Calu3 (cell line): ENCODE results near the gene TSPAN18. TPM values are rescaled to one million over a fixed set of nuclear protein-coding genes. Genes with fewer than 3 reads are reported as not detected.

Experiments used
- BruUV-seq: library from RNA; stranded (reverse); fragments of 400-500 nt; replicated peaks from 2 replicates; lab custom pipeline; 2021; lab: Mats Ljungman, UMichigan
- CTCF ChIA-PET: fragments of 300-600 bp; sonication (Branson Sonifier 250); formaldehyde crosslinking; loops from one replicate; lab custom pipeline; 2022; ENCODE audit warnings: antibody characterized with exemption; lab: Charles Lee
- DNase-seq: peaks from one replicate; pipeline ENCODE4 v3.0.0; 2022
- H3K27ac Mint-ChIP-seq: one replicate; pipeline ENCODE4 v1.8.0; 2022; ENCODE audit warnings: mixed read lengths; ENCODE audit not compliant: unreplicated experiment
- H3K27me3 Mint-ChIP-seq: one replicate; pipeline ENCODE4 v1.8.0; 2022; ENCODE audit warnings: mixed read lengths; ENCODE audit not compliant: unreplicated experiment
- H3K36me3 Mint-ChIP-seq: one replicate; pipeline ENCODE4 v1.8.0; 2022; ENCODE audit warnings: mild to moderate bottlenecking, moderate library complexity, mixed read lengths; ENCODE audit not compliant: insufficient read depth, unreplicated experiment
- H3K4me1 Mint-ChIP-seq: one replicate; pipeline ENCODE4 v1.8.0; 2022; ENCODE audit warnings: mild to moderate bottlenecking, low read depth, mixed read lengths; ENCODE audit not compliant: unreplicated experiment
- H3K4me3 Mint-ChIP-seq: one replicate; pipeline ENCODE4 v1.8.0; 2022; ENCODE audit warnings: mild to moderate bottlenecking, low read depth, moderate library complexity, mixed read lengths; ENCODE audit not compliant: unreplicated experiment
- H3K9me3 Mint-ChIP-seq: one replicate; pipeline ENCODE4 v1.8.0; 2022; ENCODE audit warnings: low read depth, mixed read lengths; ENCODE audit not compliant: unreplicated experiment
- CTCF ChIP-seq: fragments of 200-600 bp; IDR thresholded peaks from one replicate; pipeline ENCODE4 v1.8.0; 2022; ENCODE audit warnings: antibody characterized with exemption; ENCODE audit not compliant: unreplicated experiment
- intact Hi-C: fragments of 100-400 bp; cut with micrococcal nuclease; formaldehyde crosslinking; loops from one replicate; pipeline ENCODE4 v1.10.0; 2022; ENCODE audit not compliant: unreplicated experiment
- total RNA-seq: library from RNA; stranded (reverse); gene quantifications from 2 replicates; pipeline ENCODE4 v1.2.3, GENCODE V29; 2022

Gene TSPAN18
- total RNA-seq, 1 experiment from 2014 or later: not detected

- DNase-seq: no peak
- BruUV-seq: no TSS peak
- Mint-ChIP-seq H3K27ac (no peak overlapping the region), H3K4me3 (no peak overlapping the region), H3K27me3 (peaks cover 75% of the 10 kb centered on the region), H3K9me3 (no peaks in the 10 kb centered on the region), H3K4me1 (no peaks in the 10 kb centered on the region), H3K36me3 (no peaks in the 10 kb centered on the region)
- CTCF ChIA-PET: interaction anchor here (1.2 kb wide), 1 partner anchor 16 kb away, joined by 3 read pairs; no protein-coding TSS in a partner anchor
- TF ChIP-seq CTCF: no peak
- intact Hi-C loops: no loop called here
These were observed 90.0 kb downstream of the TSPAN18 start for GRCh38 chr11:44816761-44817160.

DNA sequence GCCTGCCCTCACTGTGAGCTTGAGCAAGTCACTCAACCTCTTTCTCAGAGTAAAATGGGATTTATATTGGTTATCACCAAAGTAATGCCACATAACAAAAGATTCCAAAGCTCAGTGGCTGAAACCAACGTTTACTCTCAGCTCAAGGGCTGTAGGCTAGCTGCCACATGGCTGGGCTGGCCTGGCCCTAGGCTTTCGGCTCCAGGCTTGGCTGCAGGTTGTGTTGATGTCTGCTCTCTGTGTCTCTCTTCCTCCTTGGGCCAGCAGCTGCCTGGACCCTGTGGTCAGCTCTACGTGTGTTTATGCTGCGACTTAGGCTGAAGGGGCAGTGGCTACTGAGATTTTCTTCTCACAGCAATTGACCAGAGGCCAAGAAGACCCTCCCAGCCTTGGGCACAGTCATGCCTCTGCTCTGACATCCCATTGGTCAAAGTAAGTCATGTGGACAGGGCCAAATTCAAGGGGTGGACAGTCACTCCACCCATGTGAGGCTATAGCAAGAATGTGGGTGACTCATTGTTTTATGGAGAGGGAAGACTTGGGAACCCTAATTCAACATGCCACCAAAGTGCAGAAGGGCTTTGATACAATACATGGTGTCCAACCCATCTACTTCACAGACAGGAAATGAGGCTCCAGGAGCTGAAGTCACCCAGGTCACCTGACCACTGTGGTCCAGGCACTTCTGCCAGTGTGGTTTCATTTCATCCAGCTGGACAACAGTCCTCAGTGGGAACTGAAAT, 90.6 kb downstream of the TSPAN18 start:
- Mint-ChIP-seq H3K27ac (no peak overlapping the region), H3K4me1 (no peaks in the 10 kb centered on the region), H3K27me3 (peaks cover 75% of the 10 kb centered on the region), H3K4me3 (no peak overlapping the region), H3K36me3 (no peaks in the 10 kb centered on the region), H3K9me3 (no peaks in the 10 kb centered on the region)
- TF ChIP-seq CTCF: no peak
- intact Hi-C loops: no loop called here
- CTCF ChIA-PET: no interaction called here
- BruUV-seq: no TSS peak
- no peak for DNase-seq

- intact Hi-C loops: no loop called here
- Mint-ChIP-seq H3K27me3 (peaks cover 72% of the 10 kb centered on the region), H3K27ac (no peak overlapping the region), H3K36me3 (no peaks in the 10 kb centered on the region), H3K9me3 (peaks cover under 1% of the 10 kb centered on the region), H3K4me1 (no peaks in the 10 kb centered on the region), H3K4me3 (no peak overlapping the region)
- no TSS peak for BruUV-seq
- no peak for DNase-seq
- CTCF ChIA-PET: no interaction called here
- no peak for TF ChIP-seq CTCF
These were observed 91.3 kb downstream of the TSPAN18 start for GRCh38 chr11:44818110-44818509.

DNA sequence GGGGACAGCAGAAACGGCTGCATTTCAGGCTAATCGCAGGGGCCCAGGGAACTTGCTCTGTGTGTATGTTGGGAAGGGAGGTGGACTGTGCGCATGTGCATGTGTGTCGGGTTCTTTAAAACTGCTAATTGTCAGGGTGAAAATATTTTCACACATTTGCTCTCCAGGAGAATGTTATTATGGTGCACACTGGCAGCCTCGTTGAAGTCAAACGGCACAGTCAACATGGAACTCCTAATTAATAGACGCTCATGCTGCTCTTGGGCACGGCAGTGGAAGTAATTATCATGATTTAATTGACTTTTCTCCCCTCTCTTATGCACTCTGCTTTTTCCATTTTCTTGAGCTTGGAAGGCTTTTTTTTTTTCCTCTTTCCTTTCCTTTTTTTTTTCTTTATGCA, 92.6 kb downstream of the TSPAN18 start:
- Mint-ChIP-seq H3K4me1 (no peaks in the 10 kb centered on the region), H3K36me3 (no peaks in the 10 kb centered on the region), H3K9me3 (peaks cover 3% of the 10 kb centered on the region), H3K4me3 (no peak overlapping the region), H3K27ac (no peak overlapping the region), H3K27me3 (peaks cover 70% of the 10 kb centered on the region)
- CTCF ChIA-PET: no interaction called here
- BruUV-seq: no TSS peak
- TF ChIP-seq CTCF: no peak
- intact Hi-C loops: no loop called here
- no peak for DNase-seq
